Measurements from ENCODE around the gene KCNS3. TPM values are rescaled to one million over a fixed set of nuclear protein-coding genes. Genes with fewer than 3 reads are reported as not detected.

KCNS3 gene
- total RNA-seq, 1 donor from 2014 or later = 8.2 TPM

GRCh38 chr2:17935242-17935885 lies 56.9 kb downstream of the KCNS3 start:
- H3K27ac Mint-ChIP-seq = no peak overlapping the region
- H3K36me3 Mint-ChIP-seq (ENCODE audit: insufficient read depth) = peaks cover 9% of the 10 kb centered on the region
- no peak for DNase-seq (ENCODE audit: low spot score, unreplicated experiment)
- no peak for TF ChIP-seq CTCF (IDR thresholded peaks at IDR 0.05; ENCODE audit: unreplicated experiment)
- peaks cover 3% of the 10 kb centered on the region for H3K9me3 Mint-ChIP-seq (ENCODE audit: low read depth)
- H3K4me3 Mint-ChIP-seq (ENCODE audit: low read depth) = no peak overlapping the region
- peaks cover 4% of the 10 kb centered on the region for H3K4me1 Mint-ChIP-seq (ENCODE audit: low read depth)
- H3K27me3 Mint-ChIP-seq = no peaks in the 10 kb centered on the region

DNA sequence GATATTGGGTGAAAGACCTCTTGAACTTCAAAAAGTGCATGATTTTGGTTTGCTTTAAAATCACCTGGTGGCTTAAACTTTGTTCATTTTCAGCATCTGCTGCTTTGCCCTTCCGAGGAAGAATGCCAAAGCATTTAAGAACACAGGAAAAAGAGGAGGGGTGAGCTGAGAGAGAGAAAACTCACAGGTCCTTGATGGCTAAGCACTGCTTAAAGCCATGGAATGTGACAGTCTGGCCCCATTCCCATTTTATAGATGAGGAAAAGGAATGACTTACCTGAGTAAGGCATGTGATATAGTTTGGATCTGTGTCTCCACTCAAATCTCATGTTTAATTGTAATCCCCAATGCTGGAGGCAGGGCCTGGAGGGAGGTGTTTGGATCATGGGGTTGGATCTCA lies 58.1 kb downstream of the KCNS3 start:
- TF ChIP-seq CTCF (IDR thresholded peaks at IDR 0.05; ENCODE audit: unreplicated experiment) = no peak
- peaks cover 3% of the 10 kb centered on the region for H3K36me3 Mint-ChIP-seq (ENCODE audit: insufficient read depth)
- H3K4me3 Mint-ChIP-seq (ENCODE audit: low read depth) = no peak overlapping the region
- H3K27ac Mint-ChIP-seq = no peak overlapping the region
- H3K27me3 Mint-ChIP-seq = no peaks in the 10 kb centered on the region
- peaks cover 4% of the 10 kb centered on the region for H3K4me1 Mint-ChIP-seq (ENCODE audit: low read depth)
- H3K9me3 Mint-ChIP-seq (ENCODE audit: low read depth) = peaks cover 3% of the 10 kb centered on the region
- DNase-seq (ENCODE audit: low spot score, unreplicated experiment) = no peak

- no peak overlapping the region for H3K27ac Mint-ChIP-seq
- DNase-seq (ENCODE audit: low spot score, unreplicated experiment) = no peak
- no peaks in the 10 kb centered on the region for H3K27me3 Mint-ChIP-seq
- no peaks in the 10 kb centered on the region for H3K36me3 Mint-ChIP-seq (ENCODE audit: insufficient read depth)
- H3K4me1 Mint-ChIP-seq (ENCODE audit: low read depth) = peaks cover 4% of the 10 kb centered on the region
- H3K9me3 Mint-ChIP-seq (ENCODE audit: low read depth) = peaks cover 3% of the 10 kb centered on the region
- no peak for TF ChIP-seq CTCF (IDR thresholded peaks at IDR 0.05; ENCODE audit: unreplicated experiment)
- H3K4me3 Mint-ChIP-seq (ENCODE audit: low read depth) = no peak overlapping the region
These were observed 61.7 kb downstream of the KCNS3 start for GRCh38 chr2:17940091-17940630.

- Mint-ChIP-seq H3K4me3 (ENCODE audit: low read depth) (no peak overlapping the region), H3K4me1 (ENCODE audit: low read depth) (peaks cover 2% of the 10 kb centered on the region), H3K27ac (no peak overlapping the region), H3K27me3 (no peaks in the 10 kb centered on the region), H3K9me3 (ENCODE audit: low read depth) (peaks cover 2% of the 10 kb centered on the region), H3K36me3 (ENCODE audit: insufficient read depth) (no peaks in the 10 kb centered on the region)
- no peak for TF ChIP-seq CTCF (IDR thresholded peaks at IDR 0.05; ENCODE audit: unreplicated experiment)
- DNase-seq (ENCODE audit: low spot score, unreplicated experiment) = no peak
These were observed 65.0 kb downstream of the KCNS3 start for GRCh38 chr2:17943444-17943843.

DNA sequence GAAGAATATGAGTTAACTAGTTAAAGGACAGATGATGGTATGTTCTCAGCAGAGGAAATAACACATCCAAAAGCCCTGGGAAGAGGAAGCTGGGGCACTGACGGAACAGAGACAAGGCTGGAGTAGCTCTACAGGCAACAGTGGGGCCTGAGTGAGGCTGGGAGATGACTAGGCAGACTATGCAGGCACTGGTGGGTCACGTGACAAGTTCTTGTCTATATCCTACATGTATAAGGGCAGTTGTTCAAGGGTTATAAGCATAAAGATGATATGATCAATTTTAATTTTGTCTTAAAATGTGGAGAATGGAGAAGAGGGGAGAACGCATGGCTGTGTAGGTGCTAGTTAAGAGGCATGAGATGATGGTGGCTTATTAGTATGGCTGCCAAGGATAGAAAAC lies 68.6 kb downstream of the KCNS3 start:
- no peak for DNase-seq (ENCODE audit: low spot score, unreplicated experiment)
- Mint-ChIP-seq H3K9me3 (ENCODE audit: low read depth) (no peaks in the 10 kb centered on the region), H3K27ac (no peak overlapping the region), H3K27me3 (no peaks in the 10 kb centered on the region), H3K4me1 (ENCODE audit: low read depth) (peaks cover 2% of the 10 kb centered on the region), H3K4me3 (ENCODE audit: low read depth) (no peak overlapping the region), H3K36me3 (ENCODE audit: insufficient read depth) (no peaks in the 10 kb centered on the region)
- no peak for TF ChIP-seq CTCF (IDR thresholded peaks at IDR 0.05; ENCODE audit: unreplicated experiment)

Data from progenitor cell of endocrine pancreas (in vitro differentiated cells).